NCI-H2196 (cell line): ENCODE measurements around the gene SH3PXD2A.

Source experiments
- DNase-seq: peaks from one replicate; lab custom pipeline; 2025; ENCODE audit not compliant: unreplicated experiment; lab: John Stamatoyannopoulos, UW

The SH3PXD2A gene, protein sequence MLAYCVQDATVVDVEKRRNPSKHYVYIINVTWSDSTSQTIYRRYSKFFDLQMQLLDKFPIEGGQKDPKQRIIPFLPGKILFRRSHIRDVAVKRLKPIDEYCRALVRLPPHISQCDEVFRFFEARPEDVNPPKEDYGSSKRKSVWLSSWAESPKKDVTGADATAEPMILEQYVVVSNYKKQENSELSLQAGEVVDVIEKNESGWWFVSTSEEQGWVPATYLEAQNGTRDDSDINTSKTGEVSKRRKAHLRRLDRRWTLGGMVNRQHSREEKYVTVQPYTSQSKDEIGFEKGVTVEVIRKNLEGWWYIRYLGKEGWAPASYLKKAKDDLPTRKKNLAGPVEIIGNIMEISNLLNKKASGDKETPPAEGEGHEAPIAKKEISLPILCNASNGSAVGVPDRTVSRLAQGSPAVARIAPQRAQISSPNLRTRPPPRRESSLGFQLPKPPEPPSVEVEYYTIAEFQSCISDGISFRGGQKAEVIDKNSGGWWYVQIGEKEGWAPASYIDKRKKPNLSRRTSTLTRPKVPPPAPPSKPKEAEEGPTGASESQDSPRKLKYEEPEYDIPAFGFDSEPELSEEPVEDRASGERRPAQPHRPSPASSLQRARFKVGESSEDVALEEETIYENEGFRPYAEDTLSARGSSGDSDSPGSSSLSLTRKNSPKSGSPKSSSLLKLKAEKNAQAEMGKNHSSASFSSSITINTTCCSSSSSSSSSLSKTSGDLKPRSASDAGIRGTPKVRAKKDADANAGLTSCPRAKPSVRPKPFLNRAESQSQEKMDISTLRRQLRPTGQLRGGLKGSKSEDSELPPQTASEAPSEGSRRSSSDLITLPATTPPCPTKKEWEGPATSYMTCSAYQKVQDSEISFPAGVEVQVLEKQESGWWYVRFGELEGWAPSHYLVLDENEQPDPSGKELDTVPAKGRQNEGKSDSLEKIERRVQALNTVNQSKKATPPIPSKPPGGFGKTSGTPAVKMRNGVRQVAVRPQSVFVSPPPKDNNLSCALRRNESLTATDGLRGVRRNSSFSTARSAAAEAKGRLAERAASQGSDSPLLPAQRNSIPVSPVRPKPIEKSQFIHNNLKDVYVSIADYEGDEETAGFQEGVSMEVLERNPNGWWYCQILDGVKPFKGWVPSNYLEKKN

DNA sequence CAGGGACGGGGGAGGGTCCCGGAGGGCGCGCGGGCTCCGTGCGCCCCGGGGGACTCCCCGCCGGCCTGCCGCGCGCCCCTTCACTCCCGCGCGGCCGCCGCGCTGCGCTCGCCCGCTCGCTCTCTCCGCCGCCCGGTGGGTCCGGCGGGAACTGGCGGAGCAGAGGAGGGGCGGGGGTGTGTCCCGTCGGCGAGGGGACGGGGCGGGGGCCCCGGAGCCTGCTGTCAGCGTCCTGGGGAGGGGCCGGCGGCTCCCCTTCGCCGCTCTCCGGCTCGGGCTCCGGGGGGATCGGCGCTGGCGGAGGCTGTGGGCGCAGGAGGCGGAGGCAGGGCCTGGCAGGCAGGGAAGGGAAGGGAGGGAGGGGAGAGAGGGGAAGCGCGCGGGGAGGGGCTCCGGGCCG is at the start of gene SH3PXD2A:
SH3PXD2A (minus strand) TSS at position 153 of the 400 bp plus-strand sequence. CDS start 310 bp downstream, outside the sequence.
- DNase-seq: peak; percentile 15

DNA sequence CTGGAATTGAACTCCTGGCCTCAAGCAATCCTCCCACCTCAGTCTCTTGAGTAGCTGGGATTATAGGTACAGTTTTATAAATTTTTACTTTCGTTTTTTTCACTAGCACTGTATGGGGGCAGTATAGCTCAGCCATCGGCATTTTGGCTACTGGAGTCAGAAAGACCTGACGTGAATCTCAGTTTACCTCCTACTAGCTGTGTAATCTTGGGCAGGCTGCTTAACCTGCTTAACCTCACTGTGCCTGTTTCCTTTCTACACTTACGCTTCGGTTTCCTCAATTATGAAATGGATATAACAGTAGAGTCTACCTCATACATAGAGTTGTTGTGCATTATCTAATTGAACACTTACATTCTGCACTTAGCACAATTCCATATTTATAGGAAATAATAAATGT is 45.9 kb upstream of the SH3PXD2A start:
- no peak for DNase-seq

DNA sequence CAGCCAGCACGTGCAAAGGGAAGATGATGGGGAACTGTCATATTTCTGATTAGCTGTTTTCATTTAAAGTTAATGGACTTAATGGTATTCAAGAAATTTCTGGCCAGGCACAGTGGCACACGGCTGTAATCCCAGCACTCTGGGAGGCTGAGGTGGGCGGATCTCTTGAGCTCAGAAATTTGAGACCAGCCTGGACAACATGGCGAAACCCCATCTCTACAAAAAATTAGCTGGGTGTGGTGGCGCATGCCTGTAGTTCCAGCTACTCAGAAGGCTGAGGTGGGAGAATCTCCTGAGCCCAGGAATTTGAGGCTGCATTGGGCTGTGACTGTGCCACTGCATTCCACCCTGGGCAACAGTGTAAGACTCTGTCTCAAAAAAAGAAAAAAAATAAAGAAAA is 43.9 kb upstream of the SH3PXD2A start:
- DNase-seq: no peak

DNA sequence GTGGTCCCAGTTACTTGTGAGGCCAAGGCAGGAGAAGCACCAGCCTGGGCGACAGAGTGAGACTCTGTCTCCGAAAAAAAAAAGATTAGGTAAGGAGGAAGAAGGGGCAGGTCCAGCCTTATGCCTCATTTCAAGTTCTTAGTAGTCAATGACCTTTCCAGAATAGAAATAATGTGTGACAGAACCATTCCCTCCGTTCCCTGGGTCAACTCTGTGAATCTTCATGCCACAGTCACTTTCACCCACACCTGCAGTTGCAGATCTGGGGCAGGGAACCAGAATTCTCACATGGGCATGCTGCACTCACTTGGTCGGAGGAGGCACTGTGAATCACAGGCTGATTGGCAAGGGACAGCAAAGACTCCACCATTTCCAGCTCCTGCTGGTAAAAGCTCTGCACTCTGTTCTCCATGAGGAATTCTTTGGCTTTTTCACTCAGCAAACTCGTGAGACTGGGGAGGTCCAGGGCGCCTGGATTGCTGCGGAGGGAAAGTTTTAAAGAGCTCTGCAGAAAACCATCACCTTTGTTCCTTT is 41.9 kb upstream of the SH3PXD2A start:
- DNase-seq: no peak

DNA sequence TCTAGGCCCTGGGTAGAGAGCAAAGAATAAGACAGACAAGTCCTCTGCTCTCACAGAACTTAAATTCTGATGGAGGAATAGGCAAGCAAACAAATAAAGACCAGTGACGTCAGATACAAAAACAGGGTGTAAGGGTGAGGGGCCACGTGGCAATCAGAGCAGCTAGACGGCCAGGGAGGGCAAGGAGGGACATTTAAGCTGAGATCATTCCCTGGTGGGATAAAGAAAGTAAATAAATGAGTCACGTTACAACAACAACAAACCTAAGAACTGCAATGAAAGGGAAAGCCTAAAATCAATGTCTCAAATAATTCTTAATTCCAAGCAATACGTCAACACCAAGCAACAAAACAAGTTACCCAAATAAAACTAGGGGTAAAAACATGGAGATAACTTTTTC is 40.8 kb upstream of the SH3PXD2A start:
- no peak for DNase-seq

DNA sequence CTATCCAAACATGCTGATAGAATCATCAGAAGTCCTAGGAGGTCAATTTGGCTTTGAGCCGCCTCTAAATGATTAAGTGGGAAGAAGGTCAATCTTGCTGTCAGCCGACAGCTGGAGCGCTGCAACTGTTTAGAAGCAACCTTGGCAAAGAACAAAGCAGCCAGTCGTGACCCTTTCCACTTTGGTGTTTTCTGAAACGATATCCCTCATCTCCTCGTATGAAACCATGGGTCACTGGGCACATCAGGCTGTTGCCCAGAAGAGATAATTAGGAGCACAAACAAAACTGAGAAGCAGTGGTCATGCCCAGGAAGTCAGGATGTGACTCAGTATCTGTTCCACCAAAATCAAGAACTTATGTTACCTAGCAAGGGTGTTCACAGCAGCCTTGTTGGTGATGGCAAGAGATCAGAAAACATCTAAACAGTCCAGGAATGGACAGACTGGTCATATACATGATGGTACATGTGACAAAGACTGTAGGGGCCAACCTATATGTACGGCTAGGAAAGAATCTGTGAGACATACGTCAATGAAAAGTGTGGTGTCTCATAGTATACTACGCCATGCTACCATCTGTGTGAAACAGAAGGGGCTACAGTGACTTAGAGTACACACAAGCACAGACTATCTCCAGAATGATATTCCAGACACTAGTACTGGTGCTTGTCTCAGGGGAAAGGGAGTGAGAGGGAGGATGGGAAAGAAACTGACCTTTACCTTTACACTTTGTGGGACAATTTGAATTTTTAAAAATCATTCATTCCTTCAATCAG is 40.2 kb upstream of the SH3PXD2A start:
- peak; percentile 43 for DNase-seq

DNA sequence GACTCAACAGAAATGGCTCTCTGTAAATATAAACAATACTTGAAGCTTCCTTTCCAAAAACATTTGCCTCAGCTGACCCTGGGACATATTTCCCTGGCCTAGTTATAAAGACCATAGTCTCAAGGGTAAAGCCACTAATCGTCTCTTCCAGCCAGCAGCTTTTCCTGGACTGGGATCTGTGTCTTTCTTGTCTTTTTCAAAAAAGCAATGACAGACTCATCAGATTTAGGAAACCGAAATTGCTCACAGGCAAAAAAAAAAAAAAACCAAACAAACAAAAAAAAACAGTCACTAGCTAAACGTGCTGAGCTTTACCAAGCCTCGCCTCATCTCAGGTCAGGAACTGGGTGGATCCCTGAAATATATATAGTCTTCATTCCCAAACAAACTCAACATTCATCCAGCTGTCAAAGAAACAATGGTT is 39.1 kb upstream of the SH3PXD2A start:
- no peak for DNase-seq

DNA sequence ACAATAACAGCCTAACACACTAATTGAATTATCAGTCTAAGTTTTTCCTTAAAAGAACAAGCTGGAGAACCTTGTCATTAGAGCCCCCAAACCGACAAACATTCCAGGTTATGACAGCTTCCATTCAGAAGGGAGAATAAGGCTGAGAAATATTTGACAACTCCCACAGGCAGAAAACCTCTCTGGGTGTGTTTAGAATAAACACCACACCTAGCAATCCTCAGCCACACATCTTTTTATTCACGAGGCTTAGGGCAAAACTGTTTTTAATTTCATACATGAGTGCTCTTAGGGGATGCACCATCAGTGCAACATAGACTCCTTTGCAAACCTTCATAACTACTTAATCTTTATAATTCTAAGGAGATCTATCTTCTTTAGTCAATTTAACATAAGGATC is 38.4 kb upstream of the SH3PXD2A start:
- DNase-seq: no peak

DNA sequence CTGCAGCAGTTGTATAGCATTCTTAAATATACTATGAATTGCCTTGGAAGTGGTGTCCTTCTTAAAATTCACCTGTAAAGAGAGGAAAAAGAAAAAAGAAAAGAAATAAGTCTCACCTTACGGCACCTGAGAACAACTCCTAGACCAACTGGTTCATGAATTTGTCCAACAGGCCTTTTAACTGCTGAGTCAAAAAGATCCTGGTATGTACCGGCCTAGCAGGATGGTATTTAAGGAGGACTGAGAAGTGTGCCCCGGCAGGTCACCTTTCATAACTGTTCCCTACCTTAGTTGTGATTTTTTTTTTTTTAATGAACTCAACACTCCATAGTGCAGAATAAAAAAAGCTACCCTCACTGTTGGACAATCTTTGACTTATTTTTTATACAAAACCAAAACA is 36.8 kb upstream of the SH3PXD2A start:
- DNase-seq: no peak

DNA sequence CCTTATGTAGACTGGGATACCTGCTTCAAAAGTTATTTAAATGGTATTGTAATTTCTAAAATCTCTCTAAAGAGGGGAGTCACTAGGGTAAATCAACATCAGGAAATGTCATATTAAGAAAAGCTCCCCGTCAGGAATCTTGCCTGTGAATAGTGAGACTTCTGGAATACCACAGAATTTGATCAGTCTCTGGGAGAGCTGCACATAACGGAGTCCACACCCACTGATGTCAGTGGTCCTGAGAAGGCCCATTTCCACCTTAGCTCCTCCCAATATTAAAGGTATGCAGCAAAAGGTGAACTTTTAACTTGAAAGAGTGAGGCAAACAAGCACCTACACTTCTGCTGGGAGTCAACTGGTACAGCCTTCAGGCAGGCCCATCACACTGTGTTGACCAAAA is 35.3 kb upstream of the SH3PXD2A start:
- no peak for DNase-seq

DNA sequence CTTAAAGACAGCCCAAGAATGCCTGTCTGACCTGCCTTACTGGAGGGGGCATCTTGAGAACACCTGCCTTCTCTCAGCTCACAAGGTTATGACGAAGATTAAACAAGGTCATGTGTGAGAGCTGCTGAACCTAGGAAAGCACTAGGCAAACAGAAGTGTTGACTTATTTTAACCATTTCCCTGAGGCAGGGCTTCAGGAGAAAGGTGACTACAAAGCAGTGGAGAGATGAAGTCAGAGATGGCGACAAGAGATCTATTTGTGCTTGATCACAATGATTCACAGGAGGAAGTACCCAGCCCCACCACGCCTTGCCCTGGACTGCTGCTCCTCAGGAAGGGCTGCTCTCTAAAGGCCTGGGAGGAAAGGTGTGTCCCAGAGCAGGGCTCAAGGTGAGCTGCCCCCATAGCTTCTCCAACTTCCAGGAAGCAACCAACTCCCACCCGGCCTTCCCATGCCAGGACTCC is 34.9 kb upstream of the SH3PXD2A start:
- peak; percentile 23 for DNase-seq

DNA sequence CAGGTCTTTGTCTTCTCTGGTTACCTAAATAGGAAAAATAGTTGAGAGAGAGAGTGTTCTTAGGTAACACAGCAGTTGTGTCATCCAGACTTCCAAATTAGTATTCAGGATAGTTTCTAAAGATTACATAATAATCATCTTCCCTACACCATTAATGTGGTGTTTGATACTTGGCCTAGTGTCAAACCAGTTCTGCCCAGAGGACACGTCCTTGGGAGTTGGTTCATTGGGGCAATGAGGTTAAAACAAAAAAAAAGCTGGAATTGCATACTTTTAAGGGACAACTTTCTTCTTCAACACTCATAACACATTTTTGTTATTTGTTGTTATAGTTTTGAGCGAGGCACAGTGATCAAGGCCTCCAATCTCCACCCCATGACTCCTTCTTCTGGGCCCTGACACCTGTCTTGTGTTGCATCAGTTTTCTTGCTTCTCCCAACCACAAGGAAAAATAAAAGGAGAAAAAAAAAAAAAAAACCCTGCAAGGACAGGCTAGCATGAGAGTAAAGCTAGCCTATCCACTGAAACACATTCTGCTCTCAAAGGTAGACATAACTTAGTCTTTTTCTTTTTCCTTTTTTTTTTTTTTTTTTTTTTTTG is 33.8 kb upstream of the SH3PXD2A start:
- no peak for DNase-seq

DNA sequence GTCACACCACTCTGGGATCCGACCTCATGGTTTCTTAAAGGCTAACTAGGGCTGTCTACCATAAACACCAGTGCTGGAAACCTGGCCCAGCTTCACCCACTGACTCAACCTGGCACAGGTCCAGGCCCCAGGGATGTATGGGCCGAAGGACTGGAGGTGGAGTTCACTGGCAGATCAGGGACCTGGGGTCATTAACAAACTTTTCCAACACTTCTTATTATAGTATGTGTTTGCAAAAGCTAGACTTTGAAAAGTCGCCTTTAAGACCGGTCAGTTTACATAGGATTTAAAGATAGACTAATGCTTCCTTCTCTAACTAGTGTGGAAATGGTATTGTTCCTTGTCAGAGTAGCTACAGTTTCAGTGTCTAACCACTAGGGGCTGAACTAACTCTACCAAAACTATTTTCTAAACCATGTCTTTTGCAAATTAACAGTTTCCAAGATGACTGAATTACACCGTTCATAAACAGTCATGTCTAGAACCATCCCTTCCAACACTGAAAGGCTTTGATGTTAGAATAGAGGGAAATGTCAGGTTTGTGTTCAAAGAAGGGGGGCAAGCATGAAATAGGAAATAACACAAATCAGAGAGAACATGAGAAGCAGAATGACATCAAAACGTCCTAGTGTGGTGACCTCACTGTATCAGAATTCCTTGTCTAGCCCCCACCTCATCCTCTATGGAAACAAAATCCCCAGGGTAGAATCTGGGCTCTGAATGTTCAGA is 32.9 kb upstream of the SH3PXD2A start:
- DNase-seq: peak; percentile 48

DNA sequence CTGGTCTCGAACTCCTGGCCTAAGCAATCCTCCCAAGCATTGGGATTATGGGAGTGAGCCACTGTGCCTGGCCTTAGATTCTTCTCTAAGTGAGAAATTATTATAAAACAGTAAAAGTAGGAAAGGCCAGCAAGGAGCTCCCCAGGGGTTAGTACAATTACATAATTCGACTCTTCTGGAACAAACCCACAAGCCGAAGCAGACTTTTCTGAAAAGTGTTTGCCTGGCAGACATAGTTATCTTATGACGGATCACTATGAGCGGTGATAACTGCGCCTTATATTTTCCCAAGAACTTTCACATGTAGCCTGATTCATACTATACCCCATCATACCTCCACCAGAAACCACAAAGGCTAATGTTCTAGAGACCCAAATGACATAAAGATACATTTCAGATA is 30.2 kb upstream of the SH3PXD2A start:
- no peak for DNase-seq

DNA sequence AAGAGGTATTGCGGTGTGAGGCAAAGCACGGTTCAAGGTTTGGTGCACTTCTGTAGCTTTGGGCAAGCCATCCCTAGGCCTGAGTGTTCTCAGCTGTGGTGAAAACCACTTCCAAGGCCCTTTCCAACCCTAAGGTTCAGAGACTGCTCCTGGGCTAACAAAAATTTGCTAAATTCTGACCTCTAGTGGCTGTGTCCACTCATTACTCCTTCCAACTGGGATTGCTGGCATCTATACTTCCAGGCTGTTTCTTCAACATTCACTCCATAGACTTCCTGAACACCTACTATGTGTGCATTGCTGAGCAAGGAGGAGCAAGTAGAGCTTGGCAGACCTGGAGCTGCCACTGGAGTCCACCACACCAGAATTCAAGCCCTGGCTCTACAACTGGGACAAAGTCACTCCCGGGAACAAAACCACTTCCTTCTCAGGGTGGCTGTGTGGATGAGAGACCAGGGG is 29.3 kb upstream of the SH3PXD2A start:
- peak; percentile 43 for DNase-seq

DNA sequence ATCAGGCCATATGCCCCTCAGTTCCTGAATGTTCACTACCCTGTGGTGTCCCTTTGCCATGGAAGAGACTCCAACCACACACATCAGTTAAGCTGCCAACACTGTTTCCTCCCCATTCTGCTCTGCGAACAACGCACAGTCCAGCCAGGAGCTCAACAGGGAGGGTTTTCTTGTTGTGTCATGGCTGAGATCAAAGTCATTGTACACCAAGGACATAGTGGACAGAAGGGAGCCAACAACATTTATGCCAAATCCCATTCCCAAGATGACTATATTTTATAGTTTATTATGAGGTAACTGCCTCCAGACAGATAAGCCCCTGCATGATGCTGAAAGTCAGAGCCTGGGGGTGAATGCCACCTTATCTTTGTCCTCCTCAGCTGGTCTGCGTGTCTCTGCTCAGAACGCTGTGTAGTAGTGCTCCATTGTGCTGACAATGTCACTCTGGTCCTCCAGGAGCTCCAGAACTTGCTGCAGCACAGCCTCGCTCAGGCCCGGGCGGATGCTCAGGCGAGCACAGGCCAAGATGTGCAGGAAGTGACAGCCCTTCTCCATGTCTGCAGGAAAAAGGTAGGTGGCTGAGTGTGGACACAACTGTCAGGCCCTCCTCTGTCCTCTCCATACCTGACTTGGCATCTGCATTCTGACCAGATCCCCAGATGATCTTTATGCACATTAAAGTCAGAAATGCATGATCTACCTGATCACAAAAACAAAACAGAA is 27.1 kb upstream of the SH3PXD2A start:
- DNase-seq: no peak

DNA sequence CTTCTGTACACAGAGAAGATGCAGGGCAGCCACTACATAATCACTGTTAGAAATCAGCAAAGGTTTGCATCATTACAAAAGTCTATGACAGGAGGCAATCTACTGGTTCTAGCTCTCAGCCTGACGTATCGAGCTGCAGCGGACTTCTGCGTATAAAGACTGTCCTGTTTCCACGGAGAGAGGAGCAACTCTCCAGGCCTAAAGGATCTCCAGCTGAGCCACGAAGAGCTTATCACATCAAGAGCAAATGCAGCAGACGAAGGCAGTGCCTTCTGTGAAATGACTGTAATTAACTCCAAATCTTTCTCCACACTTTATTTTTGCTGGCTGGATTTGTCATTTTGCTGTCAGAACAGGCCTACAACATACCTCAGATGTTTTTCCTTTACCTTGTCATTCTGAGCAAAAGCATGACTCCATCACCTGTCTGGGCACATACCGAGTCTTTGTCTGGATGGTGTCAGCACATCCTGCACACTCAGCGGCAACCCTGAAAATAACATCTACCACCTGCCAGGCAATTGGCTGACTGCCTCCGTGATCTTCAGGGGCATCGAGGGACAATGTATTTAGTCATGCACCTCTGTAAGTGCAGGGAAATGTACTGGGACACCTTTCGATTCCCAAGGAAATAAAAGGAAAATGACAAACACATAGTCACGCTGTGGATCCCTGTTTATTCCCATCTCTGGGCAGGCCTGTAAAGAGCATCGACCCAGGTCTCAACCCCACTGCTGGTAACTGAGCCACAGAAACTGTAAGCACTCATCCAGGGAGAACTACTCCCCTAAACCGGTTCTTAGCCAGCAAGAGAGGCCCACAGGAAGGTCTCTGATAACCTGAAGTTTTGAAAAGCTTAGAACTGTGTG is 26.3 kb upstream of the SH3PXD2A start:
- DNase-seq: peak; percentile 23

DNA sequence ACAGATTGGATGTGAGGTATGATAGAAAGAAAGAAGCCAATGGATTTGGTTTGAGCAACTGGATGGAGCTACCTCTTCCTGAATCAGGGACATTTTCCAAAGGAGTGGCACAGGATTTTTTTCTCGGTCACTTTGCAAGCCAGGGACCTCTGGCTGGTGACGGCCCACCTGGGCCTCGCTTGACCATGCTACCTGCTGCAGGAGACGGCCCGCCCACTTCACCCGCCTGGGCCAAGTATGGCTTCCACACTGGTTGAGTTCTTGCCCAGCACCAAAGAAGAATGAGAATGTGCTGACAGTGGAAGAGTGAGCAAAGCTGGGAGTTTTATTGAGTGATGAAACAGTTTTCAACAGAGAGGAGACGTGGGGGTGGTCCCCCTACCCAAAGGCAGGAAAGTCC is 24.5 kb upstream of the SH3PXD2A start:
- no peak for DNase-seq
